HG03159 (cell line): ENCODE results near the gene FOXP4.

Experiments
- ATAC-seq: cut with Tn5 transposase; IDR thresholded peaks from one replicate; pipeline ENCODE4 v1.9.1; 2021; ENCODE audit warnings: mild to moderate bottlenecking, moderate library complexity; ENCODE audit not compliant: unreplicated experiment

FOXP4 gene

DNA sequence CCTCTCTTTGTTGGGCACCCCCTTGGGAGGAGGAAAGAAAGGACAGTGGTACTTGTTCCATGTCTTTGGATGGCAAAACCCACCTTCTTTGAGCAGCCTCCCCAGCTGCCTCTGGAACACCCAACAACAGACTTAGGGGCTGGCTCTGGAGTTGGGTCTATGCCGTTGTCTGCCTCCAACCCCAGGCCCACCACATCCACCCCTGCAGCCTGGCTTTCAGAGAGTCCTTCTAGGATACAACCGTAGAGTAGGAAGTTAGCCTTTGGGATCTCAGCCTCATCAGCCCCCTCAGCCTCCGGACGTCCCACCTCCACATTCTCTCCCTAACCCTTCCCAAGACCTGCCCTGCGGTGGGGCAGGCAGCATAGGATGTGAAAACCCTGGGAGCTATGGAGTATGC, 36.4 kb downstream of the FOXP4 start:
- no peak for ATAC-seq

DNA sequence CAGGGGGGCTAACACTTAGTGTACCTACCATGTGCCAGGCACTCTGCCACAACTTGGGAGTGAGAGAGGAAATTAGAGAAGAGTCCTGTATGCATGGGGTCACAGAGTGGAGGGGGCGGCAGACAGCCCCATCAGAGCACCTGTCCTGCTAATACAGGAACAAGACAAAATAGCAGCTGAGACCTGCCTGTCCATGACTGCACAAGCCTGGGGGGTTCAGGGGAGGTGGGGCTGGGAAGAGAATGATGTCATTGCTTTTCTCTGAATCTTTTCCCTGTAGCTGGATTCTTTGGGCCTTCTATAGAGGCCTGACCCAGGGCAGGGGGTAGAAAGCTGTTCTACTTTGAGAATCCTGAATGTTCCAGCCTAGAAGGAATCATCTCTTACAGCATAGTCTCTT, 37.4 kb downstream of the FOXP4 start:
- no peak for ATAC-seq

- ATAC-seq: no peak
These were observed 38.0 kb downstream of the FOXP4 start for GRCh38 chr6:41584205-41584604.

GRCh38 chr6:41584668-41585205, 38.6 kb downstream of the FOXP4 start:
- ATAC-seq: no peak

- no peak for ATAC-seq
These were observed 39.4 kb downstream of the FOXP4 start for GRCh38 chr6:41585605-41586004.

DNA sequence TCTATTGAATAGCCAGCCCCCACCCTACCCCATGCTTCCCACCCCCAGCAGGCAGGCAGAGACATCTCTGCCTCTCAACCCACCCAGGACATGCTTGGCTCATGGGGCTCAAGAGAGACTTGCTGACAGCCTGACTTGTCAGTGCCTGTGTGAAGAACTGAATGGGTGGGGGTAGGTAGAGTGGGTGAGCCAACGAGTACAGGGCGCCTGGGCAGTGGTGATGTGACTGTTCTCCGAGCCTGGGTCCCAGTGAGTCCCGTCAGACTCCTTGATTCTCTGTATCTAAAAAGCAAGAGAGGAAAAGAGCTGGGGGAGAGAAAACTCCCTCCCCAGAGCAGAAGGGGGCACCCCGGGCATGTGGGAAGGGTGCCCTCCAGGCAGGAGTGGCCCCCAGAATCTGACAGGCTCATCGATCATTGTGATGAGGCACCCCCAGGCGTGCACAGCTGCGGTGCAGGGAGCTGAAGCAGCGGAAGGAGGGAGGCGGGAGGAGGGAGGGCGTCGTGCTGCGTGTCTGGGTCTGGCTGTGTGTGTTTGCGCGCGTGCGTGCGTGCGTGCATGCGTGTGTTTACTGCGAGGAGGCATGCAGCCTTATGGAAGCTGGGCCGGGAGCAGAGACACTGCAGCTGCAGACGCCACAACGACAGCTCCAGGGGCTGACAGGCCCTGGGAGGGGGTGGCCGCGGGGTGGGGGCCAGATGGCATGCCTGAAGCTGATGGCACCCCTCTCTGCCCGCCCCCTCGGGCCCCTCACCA, 40.2 kb downstream of the FOXP4 start:
- ATAC-seq: no peak

GRCh38 chr6:41587131-41587879, 41.1 kb downstream of the FOXP4 start:
- no peak for ATAC-seq

GRCh38 chr6:41588111-41588510, 41.9 kb downstream of the FOXP4 start:
- no peak for ATAC-seq

GRCh38 chr6:41589223-41589622, 43.0 kb downstream of the FOXP4 start:
- ATAC-seq: no peak

GRCh38 chr6:41589636-41590622, 43.7 kb downstream of the FOXP4 start:
- no peak for ATAC-seq

GRCh38 chr6:41591122-41591521, 44.9 kb downstream of the FOXP4 start:
- no peak for ATAC-seq

DNA sequence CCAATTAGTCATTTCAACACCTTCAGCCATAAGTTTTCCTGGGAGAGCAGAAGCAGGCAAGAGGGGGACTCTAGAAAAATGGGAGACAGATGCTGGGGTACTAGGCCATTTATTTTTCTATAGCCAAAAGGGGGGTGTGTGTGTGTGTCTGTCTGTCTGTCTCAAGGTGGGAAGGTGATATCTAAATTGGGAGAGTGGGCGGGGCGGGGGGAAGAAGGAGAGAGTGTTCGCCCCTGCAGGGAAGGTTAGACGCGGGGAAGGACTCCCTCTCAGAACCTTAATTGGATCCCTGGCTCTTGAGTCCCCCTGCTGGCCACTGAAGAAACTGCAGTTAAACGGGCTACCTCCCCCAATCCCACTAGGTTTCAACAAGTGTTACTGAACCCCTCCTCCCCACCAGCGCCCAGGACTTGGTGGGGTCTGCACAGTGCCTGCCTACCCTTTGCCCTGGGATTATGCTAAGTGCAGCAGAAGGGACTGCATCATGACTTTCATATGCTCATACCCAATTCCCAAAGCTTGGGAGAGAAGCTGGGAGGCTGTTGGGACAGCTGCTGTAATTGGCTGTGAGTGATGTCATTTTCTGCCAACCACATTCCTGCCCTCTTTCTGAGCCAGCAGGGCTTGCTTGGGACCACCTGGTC, 45.8 kb downstream of the FOXP4 start:
- ATAC-seq: no peak

- no peak for ATAC-seq
These were observed 47.2 kb downstream of the FOXP4 start for GRCh38 chr6:41593406-41593805.

DNA sequence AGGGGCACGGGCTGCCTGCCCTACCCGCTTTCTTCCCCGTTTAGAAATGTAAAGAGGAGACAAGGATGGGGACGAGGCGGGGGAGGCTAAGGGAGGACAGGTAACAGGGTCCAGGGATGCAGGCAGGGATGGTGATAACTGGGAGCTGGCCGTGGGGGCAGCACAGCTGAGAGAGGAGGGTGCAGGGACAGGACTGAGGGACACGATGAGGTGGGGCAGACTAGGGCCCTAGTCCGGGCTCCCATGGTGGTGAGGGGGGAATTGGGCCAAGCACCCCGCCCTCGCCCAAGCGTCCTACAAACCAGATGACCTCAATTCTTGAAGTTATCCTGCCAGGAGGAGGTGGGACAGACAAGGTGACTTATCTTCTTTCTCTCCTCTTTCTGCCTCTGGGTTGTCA, 47.7 kb downstream of the FOXP4 start:
- no peak for ATAC-seq

- ATAC-seq: no peak
These were observed 48.1 kb downstream of the FOXP4 start for GRCh38 chr6:41594326-41594725.

DNA sequence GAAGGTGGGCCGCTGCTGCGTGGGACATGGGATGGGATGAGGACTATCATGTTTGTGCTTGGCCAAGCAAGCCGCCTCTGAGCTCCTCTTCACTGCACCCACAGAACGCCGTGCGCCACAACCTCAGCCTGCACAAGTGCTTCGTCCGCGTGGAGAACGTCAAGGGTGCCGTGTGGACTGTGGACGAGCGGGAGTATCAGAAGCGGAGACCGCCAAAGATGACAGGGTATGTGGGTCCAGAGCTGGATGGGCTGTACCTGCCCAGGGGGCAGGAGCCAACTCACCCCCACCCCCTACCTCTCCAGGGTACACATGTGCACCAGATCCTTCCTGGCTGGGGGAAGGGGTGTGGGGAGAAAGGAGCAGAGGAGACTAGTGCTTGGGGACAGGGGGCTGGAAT, 48.6 kb downstream of the FOXP4 start:
- ATAC-seq: no peak

DNA sequence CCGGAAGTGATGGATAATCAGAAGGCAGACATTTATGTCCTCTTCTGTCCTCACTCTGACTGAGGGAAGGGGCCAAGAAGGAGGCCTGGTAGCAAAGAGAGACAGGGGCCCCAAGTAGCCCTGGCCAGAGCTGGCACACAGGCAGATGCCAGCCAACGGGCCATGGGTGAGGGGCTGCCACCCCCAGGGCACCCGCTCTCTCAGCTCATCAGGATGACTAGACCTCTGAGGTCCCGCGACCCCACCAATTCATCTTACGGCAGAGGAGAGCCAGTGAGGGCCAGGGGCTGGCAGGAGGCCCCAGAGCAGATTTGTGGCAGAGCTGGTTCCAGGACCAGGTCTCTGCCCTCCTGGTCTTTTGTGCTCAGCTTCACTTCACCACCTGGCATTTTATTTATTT, 49.0 kb downstream of the FOXP4 start:
- ATAC-seq: no peak

GRCh38 chr6:41596096-41596685, 50.0 kb downstream of the FOXP4 start:
- ATAC-seq: no peak

DNA sequence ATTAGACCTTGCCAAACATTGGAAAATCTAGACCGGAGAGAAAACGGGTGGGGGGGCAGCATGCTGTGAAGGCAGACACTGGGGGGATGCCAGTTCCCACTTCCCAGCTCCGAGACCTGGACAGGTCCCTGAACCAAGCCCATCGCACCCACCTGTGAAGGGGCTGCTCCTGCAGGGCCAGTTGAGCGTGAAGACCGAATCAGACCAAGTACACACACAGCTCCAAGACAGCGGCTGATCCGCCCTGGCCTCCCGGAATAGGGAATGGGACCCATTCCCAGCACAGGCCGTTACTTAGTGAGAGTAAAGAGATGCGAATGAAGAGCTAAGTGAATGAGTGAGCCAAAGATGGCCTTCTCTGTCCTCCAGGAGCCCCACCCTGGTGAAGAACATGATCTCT, 50.6 kb downstream of the FOXP4 start:
- no peak for ATAC-seq
